Measurements from ENCODE around the gene PHKG1.

DNA sequence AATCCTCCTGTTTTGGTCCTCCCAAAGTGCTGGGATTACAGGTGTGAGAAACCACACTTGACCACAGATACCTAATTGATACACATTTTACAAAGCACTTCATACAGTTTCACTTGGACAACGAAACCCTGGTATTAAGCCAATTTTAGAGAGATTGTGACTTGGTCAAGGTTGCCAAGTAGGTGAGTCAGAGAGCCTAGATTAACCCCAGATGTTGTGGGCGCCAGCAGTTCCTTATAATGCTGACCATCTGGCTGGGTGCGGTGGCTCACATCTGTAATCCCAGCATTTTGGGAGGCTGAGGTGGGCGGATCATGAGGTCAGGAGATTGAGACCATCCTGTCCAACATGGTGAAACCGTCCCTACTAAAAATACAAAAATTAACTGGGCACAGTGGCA, 4.9 kb upstream of the PHKG1 start:
- TF ChIP-seq CTCF (IDR thresholded peaks at IDR 0.05): no peak
- no peak for TF ChIP-seq ZFX (IDR thresholded peaks at IDR 0.05; ENCODE audit: borderline replicate concordance)
